GDM1 (cell line): ENCODE data around the gene SLC26A6.

Experiments
- DNase-seq: peaks from one replicate; lab custom pipeline; 2025; lab: John Stamatoyannopoulos, UW

The SLC26A6 gene, protein sequence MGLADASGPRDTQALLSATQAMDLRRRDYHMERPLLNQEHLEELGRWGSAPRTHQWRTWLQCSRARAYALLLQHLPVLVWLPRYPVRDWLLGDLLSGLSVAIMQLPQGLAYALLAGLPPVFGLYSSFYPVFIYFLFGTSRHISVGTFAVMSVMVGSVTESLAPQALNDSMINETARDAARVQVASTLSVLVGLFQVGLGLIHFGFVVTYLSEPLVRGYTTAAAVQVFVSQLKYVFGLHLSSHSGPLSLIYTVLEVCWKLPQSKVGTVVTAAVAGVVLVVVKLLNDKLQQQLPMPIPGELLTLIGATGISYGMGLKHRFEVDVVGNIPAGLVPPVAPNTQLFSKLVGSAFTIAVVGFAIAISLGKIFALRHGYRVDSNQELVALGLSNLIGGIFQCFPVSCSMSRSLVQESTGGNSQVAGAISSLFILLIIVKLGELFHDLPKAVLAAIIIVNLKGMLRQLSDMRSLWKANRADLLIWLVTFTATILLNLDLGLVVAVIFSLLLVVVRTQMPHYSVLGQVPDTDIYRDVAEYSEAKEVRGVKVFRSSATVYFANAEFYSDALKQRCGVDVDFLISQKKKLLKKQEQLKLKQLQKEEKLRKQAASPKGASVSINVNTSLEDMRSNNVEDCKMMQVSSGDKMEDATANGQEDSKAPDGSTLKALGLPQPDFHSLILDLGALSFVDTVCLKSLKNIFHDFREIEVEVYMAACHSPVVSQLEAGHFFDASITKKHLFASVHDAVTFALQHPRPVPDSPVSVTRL

GRCh38 chr3:48635222-48636021 is at the start of gene SLC26A6:
SLC26A6 (minus strand) TSS chr3:48635461; CDS start chr3:48635393, 68 bp downstream.
- peak; percentile 94 for DNase-seq

DNA sequence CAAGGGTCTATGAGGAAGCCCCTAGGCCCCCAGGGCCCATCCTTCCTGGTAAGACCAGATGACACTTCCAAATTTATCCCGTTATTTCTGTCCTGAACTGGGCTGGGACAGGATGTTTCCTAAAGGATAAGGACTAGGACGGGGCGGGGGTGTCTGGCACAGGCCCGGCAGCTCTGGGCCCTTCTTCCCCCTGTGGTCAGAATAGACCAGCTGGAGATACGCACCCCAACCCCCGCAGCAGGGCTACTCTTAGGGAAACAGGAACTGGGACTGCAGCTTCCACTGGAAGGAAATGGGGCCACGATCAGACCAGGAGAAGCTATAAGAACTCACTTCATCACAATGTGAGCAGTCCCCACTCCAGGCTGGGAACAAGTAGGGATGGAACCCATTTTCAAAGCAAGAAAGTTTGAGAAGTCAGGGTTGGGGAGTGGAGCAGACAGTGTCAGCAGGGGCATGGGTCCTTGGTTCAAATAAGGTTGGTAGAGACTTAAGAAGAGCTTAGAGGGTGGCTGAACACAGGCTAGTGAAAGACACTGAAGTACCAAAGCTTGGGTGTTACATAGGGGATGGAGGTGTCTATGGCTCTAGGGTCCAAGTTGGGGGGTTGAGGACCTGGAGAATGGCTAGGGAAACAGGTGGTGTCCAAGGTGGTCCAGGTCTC is 49.4 kb upstream of the SLC26A6 start:
- DNase-seq, result no peak

DNA sequence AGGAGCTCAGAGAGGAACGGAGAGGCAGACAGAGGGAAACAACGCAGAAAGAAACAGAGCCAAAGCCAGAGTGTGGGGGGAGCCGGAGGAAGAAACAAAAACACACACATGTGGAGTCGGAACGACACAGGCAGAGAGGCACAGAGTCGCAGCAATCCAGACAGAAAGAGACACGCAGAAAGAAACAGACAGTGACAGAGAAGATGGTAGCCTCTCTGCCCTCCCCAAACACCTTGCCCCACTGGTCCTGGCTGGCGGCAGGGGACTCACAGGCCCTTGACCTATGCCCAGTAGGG is 48.7 kb upstream of the SLC26A6 start:
- DNase-seq, result no peak

DNA sequence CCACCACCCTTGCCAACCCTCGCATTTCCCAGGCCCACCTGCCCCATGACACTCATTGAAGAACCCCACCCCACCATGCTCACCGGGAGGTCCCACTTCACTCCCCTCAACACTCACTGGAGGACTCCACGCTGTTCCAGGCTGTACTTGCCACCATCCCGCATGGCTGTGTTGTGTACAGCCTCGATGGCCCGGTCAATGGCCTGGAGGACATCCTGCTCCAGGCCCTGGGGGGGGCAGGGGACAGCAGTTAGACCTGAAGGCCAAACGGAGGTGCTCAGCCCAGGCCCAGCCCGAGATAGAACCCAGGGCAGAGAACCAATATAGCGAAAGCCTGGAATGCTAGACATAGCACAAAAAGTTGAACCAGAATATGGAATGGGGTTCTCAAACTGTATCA is 47.5 kb upstream of the SLC26A6 start:
- DNase-seq, result no peak

DNA sequence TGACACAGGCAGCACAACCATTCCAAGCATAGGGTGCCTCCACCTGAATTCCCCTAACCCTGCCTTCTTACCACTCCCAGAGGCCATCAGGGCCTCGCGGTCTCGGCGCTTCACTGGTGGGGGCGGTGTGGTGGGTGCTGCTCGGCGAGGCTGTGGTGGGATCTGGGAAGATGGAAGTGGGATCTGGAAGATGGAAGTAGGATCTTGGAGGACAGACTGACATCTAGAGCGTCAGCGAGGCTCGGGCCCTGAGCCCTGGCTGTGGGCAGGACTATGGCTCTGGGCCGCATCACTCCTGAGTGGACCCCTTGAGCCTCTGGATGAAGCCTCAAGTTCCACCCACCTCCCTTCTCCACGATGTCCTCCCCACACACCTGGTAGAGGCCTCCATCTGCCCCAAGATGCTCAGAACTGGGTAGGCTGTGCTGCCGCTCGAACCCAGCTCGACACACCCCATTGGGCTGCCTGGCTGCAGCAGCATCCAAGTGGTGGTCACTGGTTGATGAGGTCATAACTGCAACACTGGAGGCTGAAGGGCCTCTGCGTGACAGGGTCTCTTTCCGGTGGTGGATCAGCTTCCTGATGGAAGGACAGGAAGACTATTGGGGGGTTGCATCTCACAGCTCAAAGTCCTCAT is 46.8 kb upstream of the SLC26A6 start:
- no peak for DNase-seq

DNA sequence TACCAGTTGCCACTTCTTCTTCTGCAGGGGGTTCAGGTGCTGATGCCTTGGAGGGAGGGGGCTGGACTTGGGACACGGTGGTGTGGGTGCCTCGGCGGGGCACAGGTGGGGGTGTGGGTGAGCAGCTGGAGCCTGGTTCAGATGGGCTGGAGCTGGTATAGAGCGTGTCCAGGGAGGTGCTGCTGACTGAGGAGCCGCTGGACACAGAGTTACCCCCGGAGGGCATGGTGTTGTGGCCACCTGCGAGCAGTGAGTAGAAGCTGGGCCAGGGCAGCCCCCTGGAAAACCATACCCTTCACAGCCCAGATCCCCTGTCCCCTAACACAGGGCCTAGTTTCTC is 46.2 kb upstream of the SLC26A6 start:
- no peak for DNase-seq

GRCh38 chr3:48680811-48681540 is 45.7 kb upstream of the SLC26A6 start:
- no peak for DNase-seq

- DNase-seq, result no peak
These were observed 44.4 kb upstream of the SLC26A6 start for GRCh38 chr3:48679411-48680391.

DNA sequence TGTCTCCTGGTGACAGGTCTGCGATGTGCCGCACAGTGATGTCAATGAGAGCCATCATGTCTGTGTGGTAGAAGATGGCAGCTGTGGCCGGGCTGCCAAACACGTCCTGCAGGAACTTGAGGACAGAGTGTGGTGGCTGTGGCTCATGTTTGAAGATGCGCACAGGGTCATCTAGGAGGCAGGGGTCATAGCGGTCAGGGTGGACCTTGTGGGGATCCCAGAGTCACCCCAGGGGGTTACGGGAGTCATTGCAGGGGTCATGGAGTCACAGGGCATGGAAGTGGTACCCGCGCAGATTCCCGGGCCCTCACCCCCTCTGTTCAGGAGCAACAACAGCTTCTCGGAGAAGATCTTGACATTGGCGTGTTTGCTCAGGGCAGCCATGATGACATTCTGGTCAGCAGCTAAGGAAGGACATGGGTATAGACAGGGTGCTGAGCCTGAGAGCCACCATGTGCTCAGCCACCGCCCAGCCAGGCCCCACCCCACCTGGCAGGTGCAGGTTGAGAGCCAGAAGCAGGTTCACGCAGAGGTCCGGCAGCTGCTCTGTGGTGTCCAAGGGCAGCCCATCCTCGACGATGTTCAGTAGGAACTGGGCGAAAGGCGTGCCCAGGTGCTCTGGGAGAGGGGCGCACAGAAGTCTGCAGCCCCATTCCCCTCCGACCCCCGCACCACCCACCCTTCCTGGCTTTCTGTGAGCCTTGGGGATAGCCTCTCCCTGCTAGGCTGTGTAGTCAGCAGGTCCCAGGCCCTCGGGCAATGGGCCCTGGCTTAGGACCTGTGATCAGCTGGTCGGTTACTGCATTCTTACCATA is 43.5 kb upstream of the SLC26A6 start:
- no peak for DNase-seq

DNA sequence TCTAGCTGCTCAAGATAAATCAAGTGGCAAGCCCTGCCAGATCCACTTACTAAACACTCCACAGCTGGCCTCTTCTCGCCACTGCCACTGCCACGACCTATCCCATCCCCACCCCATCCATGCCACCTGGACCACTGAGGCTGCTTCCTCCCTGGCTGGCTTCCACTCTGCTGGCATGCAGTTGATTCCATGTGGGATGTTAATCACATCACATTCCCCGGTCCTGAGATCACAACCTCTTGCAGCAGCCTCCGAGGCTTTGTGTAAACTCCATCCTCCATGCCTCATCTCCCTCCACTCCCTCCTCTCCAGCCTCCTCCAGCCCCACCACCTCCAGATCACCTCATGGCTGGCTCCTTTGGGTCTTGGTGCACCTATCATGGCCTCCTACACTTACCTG is 42.8 kb upstream of the SLC26A6 start:
- DNase-seq, result no peak

DNA sequence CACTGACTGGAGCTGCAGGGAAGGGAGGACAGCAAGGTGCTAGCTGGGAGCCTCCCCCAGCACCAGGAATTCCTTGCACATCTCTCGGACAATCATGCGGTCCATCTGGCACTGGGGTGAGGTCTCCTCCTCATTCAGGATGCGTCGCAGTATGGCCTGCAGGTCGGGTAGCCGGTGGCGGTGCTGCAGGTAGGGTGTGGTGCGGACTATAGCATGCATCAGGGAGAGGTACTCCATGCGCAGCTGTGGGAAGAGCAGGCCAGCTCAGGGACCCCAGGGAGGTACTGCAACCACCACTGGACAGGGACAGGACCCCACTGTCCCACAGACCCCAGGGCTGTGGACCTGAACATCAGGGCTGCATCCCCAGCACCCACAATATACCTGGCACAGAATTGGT is 39.2 kb upstream of the SLC26A6 start:
- DNase-seq, result no peak

- DNase-seq, result no peak
These were observed 37.3 kb upstream of the SLC26A6 start for GRCh38 chr3:48672522-48672921.

DNA sequence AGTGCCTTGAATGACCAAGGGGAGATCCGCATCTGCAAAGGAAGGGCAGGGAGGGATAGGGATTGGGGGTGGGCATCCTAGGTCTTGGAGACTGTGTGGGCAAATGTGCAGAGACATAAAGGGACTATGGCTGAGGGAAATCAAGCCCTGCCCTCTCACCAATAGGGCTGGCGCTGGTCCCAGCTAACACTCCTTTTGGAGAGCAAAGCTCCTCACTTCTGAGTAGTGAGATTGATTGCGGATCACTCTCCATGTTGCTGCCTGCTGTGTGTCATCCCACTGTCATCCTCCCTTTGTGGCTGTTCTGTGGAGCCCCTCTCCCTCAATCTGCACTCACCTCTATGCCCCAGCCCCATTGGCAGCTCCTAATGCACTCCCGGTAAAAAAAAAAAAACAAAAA is 29.7 kb upstream of the SLC26A6 start:
- DNase-seq, result no peak

DNA sequence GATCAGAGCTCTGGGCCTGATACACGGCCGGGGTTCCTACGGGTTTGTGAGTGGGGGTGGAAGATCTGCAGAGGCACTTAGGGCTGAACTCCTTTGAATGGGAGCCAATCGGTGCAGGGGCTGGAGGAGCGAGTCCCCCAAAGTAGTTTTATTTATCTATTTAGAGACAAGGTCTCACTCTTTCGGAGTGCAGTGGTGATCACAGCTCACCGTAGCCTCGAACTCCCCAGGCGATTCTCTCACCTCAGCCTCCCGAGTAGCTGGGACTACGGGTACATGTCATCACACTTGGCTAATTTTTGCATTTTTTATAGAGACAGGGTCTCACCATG is 29.0 kb upstream of the SLC26A6 start:
- DNase-seq, result no peak

GRCh38 chr3:48663489-48664312 is 28.4 kb upstream of the SLC26A6 start:
- peak; percentile 93 for DNase-seq

DNA sequence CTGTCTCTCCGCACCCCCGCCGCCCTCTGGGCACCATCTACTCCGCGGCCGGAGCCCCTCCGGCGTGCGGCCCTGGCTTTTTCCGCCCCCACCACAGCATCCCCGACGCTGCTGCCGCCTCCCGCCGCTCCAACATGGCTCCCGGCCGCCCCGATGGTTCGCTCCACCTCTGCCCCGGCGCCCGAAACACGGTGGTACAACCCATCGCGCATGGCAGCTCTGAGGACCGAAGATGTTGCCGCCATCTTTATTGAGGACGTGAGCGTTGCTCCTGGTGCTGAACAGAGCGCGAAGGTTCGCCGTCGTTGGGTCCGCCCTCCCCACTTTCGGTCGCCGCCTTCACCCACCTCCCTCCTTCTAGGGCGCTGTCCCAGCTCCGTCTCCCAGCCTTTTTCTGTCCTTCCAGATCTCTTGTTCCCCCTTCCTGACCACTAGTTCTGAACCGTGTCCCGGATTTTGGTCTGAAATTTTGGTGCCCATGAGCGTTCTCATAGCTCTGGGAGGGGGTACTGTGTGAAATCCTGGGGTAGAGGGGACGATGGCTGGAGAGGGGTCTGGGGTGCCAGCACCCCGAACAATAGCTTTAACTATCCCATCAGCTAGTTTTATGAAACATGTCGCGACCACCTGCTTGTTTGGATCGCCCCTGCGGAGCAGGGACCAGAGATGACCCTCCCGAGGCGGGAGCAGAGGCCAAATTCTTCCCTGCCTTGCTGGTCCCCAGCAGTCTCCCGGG is 27.7 kb upstream of the SLC26A6 start, which contains the start of gene CELSR3:
CELSR3 (minus strand) TSS at position 134 of the 736 bp plus-strand sequence. CDS start 252 bp downstream, outside the sequence.
- peak; percentile 81 for DNase-seq

GRCh38 chr3:48662145-48662752 is 27.0 kb upstream of the SLC26A6 start:
- no peak for DNase-seq
